GM19035 (cell line): ENCODE results near the gene TRPC6.
A peak's percentile ranks its signal among the peaks of the same experiment; 100 is the strongest.

Experiments
- ATAC-seq: cut with Tn5 transposase; IDR thresholded peaks from one replicate; pipeline ENCODE4 v1.9.1; 2021; ENCODE audit not compliant: unreplicated experiment

The TRPC6 gene

DNA sequence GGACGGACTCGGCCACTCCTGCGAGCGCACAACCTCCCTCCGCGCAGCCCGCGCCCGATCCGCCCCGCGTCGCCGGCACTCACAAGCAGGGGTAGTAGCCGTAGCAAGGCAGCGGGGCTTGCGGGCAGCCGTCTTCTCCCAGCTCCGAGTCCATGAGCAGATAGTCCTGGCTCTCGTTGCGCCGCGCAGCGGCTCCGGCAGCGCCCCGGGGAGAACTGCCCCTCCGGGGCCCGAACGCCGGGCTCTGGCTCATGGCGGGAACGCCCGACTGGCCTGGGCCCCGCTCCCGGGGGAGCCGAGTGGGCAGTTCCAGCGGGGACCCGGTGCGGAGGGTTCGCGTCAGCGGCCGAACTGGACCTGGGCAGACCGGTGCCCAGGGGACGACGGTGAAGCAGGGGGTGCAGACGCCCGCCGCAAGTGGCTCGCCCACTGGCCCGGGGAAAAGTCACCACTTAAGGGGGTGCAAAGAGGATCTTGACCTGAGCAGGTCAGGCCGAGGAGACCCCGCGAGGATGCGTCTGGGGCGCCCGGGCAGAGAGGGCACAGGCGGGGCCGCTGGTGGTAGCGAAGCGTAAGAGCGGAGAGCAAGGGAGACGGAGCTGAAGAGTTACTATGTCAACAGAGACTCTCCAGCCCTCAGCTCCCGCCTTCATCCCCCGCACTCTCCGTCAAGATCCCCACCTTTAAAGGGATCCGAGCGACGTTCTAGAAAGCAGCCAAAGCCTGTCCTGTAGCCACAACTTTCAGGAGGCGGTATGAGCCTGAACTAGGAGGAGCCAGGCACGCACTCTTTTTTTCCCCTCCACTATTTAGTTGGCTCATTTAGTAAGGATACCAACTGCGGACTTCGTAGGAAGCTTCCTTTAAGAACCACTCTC, at the start of gene TRPC6:
Gene TRPC6, minus strand, starts transcription at position 757 of the 878 bp plus-strand sequence. Its CDS starts 504 bp downstream, at position 253.
- no peak for ATAC-seq

DNA sequence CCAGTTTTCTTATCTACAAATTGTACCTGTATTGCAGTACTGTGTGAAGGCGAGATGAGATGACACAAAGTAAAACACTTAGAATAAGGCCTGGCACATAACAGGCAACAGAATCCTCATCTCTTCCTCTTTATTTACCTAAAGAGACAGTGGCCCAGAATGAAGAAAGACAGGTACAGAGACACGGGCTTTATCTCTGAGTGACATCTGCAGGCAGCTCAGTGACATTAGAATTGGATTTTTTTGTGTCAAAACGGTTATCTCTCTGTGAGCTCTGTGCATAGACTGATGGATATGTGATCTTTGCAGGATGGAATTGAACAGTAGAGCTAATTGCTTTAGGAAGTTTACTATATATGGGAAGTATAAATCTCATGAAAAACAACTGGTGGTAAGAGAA, 36.2 kb upstream of the TRPC6 start:
- no peak for ATAC-seq

DNA sequence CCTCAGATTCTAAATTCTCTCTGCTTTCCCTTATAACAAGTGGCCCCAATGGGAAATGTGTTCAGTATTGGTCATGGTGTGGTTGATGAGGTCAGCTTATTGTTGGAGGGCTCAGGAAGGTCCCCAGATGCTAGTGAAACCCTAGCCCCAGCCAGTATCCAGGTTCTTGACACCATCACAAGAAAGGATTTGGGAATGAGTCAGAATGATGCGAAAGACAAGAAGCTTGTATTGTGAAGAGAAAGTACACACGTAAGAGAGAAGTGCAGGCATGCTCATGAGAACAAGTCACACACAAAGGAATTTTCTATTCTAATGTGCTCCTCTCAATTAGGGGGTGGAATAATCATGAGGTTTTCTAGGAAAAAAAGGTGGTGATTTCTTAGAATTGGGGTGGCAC, 34.9 kb upstream of the TRPC6 start:
- no peak for ATAC-seq

GRCh38 chr11:101617735-101618332, 34.0 kb upstream of the TRPC6 start:
- ATAC-seq: no peak

GRCh38 chr11:101612481-101612880, 28.7 kb upstream of the TRPC6 start:
- no peak for ATAC-seq

- ATAC-seq: no peak
Observed at GRCh38 chr11:101600924-101601323, 17.1 kb upstream of the TRPC6 start.

DNA sequence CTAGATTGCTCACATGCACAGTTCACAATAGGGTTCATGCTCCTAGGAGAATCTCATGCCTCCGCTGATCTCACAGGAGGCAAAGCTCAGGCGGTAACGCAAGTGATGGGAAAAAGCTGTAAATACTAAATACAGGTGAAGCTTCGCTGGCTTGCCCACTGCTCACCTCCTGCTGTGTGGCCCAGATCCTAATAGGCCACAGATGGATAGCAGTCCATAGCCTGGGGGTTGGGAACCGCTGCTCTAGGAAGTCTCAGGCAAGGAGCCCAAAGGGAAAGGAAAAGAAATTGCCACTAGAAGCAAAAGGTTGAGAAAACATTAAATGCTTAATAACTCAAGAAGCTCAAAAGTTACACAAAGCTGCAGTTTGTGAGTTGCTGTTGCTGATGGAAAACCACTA, 3.2 kb upstream of the TRPC6 start:
- no peak for ATAC-seq

DNA sequence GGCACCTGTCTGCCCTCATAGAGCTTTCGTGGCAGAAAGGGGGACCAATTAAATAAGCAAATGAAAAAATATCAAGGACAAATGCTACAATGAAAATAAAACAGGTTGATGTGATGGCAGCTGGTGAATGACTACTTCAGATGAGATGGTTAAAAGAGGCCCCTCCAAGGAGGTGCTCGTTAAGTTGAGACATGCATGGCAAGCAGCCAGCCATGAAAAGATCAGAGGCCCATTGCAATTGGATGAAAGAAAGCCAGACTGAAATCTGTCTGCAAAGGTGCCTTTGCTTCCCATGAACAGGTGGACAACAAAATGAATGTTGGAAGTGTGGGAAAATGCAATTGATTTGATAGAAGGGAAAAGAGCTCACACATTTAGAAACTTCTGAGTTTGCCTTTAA, 848 bp upstream of the TRPC6 start:
- ATAC-seq: no peak

- no peak for ATAC-seq
Observed at GRCh38 chr11:101584129-101584515, 315 bp upstream of the TRPC6 start.

DNA sequence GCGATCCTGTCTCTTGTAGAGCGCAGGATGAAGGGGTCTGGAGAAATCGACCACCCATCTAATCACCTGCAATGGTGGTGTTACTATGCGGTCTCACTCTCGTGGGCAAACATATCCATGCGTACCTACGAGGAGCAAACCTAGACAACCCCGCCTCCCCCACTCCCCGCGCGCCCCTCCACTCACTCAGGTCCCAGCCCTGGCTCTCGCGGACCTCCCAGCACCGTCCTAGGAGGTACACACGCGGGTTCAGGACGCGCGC, 887 bp downstream of the TRPC6 start:
- no peak for ATAC-seq

DNA sequence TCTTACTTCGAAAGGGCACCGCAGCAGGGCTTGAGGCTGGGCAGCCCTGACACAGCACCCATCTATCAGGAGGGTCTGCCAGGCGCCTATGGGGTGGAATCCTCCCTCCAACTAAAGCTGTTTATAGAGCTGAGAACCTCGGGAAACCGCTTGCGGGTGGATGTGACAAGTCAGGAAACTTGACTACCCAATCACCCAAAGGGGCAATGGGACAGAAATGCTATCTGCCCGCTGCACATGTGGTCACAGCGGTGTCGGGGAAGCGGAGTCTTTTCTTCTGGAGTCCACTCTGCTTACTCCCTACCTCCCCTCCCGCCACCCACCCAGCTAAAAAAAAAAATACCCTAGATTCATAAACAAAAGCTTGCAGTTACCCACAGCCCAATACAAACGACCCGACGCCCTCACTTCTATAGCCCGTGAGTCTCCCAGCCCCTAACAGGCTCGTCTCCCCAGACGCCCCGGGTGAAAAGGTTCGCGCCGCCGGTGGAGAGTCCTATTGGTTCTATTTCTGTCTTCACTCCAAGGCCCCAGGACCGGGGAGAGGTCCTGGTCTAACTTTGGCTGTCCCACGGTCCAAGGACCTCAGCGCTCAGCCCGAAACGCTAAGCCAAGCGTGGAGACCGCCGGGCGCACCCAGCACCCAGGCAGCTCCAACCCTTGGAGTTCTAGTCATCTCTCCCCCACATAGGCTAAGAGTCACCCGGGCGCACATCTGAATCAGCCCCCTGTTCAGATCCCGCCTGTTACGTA, 1.4 kb downstream of the TRPC6 start:
- ATAC-seq: no peak

GRCh38 chr11:101577461-101577860, 6.3 kb downstream of the TRPC6 start:
- no peak for ATAC-seq

DNA sequence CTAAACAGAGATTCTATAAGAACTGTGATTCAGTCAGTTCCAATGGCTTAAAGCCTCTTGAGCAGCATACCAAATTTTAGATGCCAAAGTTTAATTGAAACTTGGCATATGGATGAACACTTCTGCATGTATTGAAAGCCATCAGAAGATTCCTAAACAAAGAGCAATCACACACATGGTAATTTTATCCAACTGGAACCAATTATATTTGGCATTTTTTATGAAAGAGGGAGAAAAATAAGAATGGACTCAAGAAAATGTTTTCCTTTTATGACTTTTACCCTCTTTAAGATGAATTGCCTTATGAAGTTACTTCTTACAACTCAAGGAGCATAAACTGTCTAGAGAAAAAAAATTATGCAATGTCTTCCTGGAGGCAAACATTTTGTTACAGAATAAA, 7.4 kb downstream of the TRPC6 start:
- ATAC-seq: no peak

DNA sequence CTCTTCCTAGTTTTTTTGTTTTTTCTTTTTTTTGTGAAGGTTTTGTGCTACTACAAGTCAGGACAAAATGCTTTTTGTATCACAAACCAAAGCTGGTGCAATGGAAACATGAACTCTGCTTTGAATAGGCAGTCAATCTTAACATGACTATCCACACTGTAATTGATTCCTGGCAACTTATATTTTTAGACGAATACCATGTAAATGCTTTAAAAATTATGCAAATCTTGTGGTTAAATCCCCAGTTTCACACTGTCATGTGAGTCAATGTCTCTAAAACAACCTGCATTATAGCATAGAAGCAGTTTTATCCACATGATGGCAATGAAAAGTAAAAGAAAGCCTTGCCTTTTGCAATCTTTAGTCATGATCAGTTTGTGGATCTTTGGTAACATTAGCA, 8.9 kb downstream of the TRPC6 start:
- ATAC-seq: no peak

DNA sequence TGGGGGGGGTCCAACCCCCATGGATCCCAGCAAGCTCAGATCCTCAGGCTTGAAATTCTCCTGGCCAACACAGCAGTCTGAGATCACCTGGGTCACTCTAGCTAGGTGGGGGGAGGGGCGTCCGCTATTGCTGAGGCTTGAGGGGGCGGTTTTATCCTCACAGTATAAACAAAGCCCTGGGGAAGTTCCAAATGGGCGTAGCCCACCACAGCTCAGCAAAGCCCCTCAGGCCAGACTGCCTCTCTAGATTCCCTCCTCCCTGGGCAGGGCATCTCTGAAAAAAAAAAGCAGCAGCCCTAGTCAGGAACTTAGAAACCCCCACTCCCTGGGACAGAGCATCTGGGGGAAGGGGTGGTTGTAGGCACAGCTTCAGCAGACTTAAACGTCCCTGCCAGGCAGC, 16.7 kb downstream of the TRPC6 start:
- no peak for ATAC-seq

GRCh38 chr11:101566626-101567025, 17.2 kb downstream of the TRPC6 start:
- no peak for ATAC-seq

DNA sequence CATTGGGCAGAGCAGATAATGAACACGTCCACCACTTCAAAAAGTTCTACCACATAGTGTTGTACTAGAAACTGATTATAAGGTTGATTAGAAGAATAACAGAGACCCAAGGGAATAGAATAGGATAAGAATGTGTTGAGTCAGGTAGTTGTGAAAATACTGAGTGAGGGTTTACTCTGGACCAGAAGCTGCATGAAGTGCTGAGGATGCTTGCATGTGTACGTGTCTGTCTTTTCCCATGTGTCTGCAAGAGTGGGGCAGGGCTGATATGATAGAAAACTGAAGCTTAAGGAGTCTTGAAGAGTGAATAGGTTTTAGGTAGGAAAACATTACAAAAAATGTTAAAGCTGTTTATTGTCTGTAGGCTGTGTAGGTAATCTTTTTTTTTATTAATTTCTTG, 20.6 kb downstream of the TRPC6 start:
- no peak for ATAC-seq

- no peak for ATAC-seq
Observed at GRCh38 chr11:101555366-101555765, 28.4 kb downstream of the TRPC6 start.

DNA sequence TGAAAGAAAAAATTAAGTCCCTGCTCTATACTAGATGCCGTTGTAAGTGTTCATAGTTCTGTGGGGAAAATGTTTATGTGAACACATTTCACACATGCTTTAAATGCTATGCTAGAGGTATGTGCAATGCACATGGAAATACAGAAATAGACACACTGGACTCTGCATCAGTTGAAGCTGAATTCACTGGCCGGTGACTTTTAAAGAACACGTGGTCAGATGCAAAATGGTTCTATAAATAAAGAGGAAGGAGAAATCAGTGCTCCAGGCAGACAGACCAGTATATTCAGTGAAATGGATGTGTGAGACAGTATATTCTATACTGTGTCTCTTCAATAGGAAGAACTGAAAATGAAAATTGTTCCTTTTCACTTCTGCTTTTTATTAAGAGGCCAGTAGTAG, 29.9 kb downstream of the TRPC6 start:
- peak; percentile 98 for ATAC-seq

DNA sequence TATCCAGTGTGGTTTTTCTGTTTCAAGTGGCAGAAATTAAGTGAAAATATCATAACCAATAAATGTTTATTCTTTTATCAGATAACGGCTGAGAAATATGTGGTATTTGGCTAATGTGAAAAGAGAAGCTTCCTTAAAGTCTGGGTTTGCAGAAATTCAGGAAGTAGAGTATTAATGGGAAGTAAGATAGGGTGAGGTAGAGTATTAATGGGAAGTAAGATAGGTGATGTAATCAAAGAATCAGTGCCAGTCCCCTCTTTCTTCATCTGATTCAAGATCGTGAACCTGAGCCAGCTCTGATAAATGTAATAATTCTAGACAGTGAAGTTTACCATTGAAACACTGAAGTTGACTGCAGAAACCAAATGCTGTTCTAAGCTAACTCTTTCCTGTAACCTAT, 30.9 kb downstream of the TRPC6 start:
- ATAC-seq: no peak

- ATAC-seq: no peak
Observed at GRCh38 chr11:101528541-101528940, 55.3 kb downstream of the TRPC6 start.

GRCh38 chr11:101523634-101524260, 60.1 kb downstream of the TRPC6 start:
- no peak for ATAC-seq
